Suppressor macrophage treated with lipopolysaccharide for 4 hours (primary cell): ENCODE data around the gene ERC2.
A peak's percentile ranks its signal among the peaks of the same experiment; 100 is the strongest.

ENCODE experiments used
- DNase-seq: peaks from one replicate; pipeline ENCODE4 v3.0.0-alpha.2; 2020

Gene ERC2

DNA sequence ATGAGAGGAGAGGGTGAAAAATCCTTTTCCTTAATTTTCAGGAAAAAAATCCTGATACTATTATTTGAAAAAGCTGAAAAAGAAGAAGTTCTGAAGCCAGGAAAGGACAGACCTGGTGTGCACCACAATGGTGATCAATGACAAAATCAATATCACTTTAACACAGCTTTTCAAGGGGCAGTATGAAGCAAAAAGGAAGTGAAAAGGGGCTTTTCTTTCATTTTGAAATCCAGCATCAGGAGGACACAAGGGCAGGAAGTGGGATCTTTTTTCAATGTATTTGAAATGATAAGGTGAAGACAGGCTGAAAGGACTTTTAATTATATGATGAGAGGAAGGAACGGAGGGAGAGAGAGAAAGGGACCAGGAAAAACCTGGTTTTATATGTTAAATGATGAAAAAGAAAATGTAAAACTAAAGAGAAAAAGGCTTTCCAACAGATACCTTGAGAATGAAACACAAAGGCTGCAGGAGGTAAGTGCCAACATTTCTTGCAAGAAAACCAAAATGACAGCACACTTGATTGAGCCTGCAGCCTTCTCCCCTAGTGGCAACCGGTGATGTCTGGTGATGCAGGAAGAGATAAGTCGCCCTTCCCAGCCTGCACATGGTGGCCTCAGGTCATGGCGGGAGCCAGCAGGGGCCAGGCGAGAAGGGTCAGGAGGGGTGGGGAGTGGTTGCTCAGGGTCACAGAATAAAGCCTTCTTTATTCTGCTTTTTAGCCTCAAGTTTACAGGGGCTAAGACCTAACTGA lies 744.4 kb downstream of the ERC2 start:
- no peak for DNase-seq

DNA sequence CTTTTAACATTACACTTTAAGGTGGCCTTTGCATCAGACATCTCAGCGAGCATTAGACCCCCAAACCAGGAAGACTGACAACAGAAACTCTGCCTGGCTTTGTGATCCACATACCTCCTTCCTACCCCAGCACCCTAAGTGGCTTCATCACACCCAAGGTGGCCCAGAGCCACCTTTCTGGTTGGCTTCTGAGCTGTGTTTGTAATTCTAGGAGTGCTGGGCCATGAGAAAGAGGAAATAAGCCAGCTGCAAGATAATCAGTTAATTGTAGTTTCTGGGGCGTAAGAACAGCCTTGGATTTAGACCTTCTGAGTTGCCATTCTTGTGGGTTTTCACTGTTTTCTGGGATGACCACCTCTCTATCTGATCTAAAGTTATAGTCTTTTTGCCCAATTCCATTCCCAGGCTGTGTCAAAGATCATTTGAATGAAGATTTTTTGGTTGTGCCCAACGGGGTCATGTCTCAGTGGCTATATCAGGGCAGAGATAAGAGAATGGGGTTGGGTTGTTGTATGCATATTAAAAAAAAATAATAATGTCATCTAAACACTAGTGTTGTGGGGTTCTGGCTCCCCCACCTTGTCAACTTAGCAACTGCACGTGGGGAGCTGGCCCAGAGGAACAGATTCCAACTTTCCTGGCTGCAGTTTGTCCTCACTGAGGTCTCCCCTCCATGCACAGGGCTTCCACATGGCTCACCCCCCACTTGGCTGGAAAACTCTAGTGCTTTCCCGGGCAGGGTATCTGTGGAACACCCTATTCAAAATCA lies 746.4 kb downstream of the ERC2 start:
- peak; percentile 44 for DNase-seq

DNA sequence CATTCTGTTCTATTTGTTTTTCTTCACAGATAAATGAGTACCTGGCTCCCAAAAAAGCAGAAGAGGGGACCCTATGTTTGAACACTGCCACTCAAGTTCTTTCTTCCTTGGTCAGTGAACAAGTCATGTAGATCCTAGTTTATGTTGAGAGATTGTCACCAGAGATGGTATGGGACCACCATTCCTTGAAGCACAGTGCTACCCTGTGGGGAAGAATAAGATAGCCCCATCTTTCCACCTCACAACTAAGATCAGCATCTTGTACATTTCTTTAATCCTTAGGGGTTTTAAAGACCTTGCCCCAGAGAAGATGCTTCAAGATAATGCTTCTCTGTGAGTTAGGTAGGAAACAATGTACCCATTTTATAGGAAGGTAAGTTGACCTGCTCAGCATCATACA lies 747.7 kb downstream of the ERC2 start:
- peak; percentile 18 for DNase-seq

DNA sequence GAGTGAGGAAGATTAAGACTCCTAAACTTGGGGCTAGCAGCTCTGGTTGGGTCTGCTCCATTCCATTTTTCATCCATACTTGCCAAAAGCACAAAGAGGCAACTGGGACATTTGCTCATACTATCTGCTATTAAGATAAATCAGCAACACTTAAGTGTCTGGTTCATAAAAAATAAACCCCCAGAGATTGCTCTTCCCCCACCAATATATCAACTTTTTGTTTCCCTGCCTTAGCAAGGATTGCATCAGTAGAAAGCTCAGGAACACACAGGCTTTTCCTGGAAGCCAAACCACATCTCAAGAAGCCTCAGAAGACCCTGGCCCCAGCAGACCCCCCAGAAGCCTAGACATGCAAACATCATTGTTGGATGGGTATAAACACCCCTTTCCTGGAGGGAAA lies 748.8 kb downstream of the ERC2 start:
- DNase-seq = no peak

DNA sequence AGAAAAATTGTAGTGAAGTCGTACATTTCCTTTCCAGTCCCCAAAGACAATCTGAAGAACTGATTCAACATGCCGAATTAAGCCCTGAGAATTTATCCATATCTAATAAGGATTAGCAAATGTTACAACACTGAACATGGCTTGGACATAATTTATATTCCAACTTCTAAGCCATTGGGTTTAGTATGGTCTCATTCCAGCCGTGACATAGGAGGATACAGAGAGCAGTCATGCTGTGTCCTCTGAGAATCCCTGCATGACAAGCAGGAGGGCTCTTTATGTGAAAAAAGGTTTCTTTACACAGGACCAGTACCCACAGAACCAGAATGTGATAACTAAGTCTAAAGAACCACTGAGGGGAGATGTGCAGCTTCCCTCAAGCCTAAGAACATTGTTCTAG lies 749.3 kb downstream of the ERC2 start:
- no peak for DNase-seq

DNA sequence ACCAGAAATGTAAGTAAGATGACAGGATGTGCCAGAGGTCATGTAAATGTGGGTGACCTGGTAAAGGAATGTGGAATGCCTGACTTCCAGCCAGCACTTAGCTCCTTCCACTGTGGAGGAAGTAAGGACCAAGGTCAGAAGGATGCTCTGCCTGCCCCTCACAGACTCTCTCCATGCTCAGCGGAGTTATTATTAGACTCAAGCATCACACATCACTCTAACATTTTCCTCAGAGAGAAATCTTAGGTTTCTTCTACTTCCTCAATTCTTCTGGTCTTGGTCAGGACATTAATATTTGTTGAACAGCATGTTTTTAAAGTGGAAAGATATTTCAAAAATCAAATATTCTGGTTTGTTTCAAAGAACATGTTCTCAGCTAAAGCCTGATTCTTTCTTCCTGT lies 749.7 kb downstream of the ERC2 start:
- no peak for DNase-seq

DNA sequence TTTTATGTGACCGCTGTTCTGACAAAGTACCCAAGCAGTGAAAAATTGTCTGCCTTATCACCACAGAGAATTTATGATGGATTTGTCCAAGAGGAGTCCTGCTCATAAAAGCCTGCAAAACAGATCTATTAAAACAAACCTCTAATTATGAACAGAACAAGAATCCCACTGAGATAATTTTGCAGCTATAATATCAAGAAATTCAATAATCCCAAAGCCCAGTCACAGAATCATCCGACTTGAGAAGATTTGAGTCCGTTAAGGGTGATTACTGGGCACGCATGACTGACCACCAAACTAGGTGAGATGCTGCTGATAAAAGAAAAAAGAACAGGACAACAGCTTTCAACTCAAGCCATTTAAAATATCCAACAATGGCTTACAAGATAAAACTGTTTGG lies 750.2 kb downstream of the ERC2 start:
- no peak for DNase-seq

DNA sequence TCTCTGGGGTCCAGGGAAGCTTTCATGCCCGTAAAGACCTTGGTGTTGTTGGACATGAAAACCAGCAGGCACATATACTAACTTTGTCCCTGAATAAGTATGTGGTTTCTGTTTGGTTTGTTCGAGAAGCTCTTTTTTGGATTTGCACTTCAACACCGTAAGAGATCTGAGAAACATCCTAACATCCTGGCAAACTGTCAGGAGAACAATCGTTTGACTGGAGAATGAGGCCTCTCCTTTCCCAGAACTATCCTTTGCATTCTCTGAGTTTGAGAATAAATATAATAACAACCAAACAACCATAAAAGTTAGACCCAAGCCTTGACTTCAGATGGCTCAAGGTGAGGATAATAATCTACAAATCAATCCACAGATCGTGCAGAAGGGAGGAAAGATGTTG lies 750.8 kb downstream of the ERC2 start:
- DNase-seq = no peak

DNA sequence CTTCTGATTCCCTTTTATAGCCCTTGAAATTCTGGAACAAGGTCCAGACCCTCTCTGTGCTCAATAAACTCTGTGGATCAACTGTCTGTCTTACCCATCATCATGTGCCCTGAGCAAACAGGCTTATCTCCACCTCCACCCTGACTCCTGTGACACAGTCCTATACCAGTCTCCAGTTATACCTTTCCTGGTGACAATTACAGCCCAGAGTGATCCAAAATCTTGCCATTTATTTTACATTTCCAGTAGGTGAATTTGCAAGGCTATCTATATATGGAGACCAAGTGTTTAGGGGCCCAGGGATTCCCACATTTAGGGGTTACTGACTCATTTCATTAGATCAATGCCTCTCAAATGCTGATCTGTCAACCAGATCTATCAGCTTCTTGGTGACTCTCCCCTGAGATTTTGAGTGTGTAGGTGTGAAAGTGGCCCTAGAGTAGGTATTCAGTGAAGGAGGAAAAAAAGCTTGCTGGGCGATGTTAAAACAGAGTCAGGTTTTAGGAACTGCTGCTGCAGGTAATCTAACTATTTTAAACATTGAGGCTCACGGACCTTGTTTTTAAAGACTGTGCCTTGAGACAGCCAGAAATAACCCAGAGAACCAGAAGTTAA lies 751.5 kb downstream of the ERC2 start:
- no peak for DNase-seq

DNA sequence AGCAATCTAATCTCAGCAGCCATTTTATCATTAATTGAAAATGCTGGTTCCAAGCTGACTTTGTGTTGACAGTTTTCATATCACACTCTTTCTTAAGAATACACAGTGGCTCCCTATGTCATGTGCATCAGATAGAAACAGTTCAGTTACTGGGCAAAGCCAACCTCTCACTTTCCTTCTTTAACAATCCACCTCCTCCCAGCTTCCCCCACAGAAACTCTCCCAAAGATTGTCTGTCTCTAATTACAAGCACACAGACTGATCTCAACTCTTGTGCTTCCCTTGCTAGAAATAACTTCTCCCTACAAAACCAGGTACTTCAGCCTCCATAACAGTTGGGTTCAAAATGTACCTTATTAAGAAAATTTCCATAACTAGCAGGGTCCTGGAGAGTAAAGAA lies 752.2 kb downstream of the ERC2 start:
- no peak for DNase-seq

DNA sequence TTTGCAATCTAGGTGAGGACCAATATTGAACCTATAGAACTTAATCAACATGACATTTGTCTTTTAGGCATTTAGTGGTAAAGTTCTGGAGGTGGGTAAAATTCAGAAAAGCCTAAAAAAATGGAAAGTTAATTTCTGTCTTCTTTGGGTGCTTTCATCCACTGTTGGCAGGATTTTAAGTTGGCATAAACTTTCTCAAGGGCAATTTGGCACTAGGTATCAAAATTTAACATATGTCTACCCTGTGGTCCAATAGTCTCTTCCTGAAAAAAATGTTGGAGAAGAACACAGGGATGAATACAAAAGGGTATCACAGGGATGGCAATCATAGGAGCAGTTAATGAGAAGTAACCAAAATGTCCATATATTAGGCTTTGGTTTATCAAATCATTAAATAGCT lies 754.2 kb downstream of the ERC2 start:
- DNase-seq = no peak

DNA sequence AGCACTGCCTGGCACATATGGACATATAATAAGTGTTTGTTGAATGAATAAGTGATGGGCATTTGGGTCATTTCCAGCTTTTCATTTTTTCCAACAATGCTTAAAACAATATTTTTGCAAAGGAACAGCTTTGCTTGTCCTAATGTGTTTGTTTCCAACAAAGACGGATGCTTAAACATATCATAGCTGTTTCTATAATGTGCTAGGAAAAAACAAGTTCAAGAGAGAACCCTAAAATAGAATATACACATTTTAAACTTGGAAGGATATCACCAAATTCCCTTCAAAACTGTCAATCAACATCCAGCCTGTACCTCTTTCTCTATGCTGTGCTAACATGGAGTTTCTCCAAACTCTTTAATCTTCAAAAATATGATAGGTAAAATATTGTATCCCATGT lies 756.6 kb downstream of the ERC2 start:
- DNase-seq = no peak

DNA sequence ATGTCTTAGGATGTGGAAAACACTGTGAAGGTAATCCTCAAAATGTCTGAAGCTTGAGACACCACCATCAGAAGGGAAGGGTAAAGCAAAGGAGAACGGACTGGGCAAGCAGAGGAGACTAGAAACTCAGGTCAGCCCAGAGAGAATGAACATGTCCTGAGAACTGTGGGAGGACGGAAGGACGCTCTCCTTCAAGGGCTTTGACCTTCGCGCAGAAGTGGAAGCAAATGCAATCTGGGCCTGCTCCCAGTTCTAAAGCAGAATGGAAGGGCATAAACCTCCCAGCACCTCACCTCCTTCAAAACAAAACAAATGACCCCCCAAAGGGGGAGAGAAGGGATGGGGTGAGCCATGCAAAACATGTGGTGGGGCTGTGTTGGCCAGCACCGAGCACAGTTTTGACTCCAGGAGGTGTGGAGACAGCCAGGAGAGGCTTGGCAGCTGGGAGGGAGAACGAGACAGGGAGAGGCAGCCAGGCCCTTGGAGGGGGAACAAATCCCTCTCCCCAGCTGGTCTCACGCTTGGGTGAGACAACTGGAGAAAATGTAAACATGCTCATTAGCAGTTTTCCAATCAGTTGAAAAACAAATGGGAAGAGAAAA lies 758.8 kb downstream of the ERC2 start:
- DNase-seq = no peak

DNA sequence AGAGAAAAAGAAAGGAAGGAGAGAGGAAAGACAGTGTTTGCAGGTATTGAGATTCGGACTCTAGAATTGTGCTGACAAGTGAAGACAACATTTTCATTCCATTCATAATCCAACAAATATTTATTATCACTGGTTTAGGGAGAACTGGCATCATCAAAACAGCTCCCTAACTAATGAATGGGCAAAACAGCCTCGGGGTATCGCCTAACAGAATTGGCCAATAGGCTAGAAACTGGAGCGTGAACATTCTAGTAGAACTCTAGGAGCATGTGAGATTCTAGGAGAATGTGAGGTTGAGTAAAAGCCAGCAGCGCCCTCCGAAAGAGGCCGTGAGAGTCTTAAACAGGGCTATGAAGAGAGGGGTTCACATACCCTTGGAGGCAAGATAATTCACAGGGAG lies 759.3 kb downstream of the ERC2 start:
- no peak for DNase-seq

DNA sequence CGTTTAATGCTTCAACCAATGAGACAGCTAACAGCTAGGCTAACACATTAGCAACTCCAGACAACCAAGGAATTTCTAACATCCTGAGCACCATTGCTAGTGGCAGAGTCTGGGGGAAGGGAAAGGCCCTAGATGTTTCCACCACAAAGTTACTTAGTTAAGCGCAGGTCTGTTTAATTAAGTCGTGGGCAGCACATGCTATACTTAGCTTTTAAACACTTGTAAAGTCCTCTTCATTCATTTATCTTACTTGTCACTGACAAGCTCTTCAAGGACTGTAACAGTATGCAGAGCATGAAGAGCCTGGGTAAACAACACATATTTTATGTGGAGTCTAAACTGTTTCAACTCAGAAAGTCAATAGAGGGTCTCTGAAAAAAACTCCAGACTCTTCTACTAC lies 760.0 kb downstream of the ERC2 start:
- DNase-seq = no peak

DNA sequence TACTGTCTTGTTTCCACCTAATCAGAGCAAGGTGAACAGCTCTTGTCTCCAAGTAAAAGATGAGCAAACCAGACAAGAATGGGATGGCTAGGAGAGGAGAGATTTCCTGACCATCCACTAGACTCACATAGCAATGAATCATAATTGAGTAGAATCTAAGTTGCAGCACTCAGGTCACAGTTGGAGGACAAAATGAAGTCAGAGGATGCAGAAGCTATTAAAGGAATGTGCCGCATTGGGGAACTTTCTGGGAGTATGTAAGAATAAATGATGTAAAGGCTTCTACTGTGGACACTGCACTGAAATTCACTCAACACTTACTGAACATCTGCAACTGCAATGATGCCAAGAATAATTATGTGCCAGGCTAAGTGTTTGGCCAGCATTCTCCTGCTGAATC lies 763.7 kb downstream of the ERC2 start:
- DNase-seq = no peak

DNA sequence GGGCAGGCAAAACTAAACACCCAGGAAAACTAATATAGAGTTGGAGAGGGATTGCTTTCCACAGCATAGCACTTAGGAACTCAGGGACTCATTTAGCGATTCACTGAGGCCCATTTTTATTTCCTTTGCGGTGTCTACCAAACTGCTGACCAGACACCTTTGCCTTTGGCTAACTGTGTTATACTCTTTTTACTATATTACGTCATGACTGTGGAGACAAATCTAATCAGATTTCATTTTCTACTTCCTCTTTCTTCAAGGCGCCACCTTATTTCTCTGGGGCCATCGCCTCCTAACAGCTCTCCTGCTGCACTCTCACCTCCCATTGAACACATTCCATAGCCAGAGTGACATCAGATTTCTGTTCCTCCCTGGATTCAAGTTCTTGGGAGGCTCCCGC lies 765.4 kb downstream of the ERC2 start:
- DNase-seq = no peak

DNA sequence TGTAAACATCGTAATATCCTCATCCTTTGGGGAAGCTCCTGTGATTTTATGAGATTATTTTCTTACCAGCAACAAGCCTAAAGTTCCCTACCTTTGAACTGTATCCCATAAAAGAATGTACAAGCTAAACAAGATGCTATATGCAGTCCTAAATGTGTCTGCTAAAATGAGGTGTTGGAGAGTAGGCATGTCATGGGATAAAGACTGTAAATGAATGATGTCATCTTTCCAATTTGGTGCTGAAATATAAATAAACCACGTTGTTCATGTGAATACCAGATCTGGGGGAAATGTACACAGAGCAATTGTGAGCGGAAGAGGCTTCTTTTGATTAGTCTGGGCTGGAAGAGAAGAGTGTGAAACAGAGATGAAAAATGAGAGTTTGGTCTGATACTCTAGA lies 766.3 kb downstream of the ERC2 start:
- DNase-seq = no peak

DNA sequence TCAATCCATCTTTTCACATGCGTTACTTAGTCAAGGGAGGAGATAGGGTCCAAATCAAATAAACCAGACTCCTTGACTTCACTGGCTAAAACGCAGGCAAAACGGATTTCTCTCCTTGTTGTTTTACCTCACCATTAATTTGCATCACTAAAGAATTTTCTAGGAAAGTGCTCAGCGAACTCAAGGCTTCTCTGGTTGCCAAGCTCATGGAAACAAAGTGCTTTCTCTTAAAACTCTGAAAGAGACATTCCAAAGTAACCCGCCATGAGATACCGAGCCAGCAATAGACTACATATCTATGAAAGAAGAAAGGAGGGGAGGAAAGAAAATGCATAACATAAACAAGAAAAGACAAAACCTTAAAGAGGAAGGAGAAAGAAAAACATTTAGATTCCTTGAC lies 769.4 kb downstream of the ERC2 start:
- DNase-seq = no peak

DNA sequence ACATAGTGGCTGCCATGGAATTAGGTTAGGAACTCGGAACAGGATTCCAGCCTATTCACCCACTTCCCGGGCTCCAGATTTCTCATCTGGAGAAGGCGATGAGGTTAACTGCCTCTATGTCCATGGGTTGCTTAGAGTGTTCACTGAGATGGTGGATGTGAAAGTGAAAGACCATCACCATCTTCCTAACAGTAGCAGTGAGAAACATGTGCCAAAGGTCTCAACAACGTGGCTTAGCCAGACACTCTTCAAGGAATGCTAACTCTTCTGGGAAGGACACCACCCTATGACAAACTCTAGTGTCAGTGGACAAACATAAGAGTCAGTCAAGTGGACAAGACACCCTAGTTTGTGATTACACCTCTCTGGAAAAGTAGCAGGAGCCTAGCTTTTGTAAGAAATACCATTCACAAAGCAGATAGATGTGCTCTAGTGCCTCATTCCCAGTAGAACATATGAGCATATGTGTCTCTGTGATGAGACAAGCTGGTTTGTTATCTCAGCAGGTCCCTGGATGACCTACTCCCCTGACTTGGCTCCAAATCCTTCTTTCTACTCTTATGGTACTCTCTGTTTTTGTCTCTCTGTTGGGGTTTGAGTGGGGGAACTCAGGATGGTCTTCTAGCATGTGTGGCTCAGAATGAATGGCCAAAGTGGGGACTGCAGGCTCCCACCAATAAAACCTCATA lies 770.9 kb downstream of the ERC2 start:
- no peak for DNase-seq

DNA sequence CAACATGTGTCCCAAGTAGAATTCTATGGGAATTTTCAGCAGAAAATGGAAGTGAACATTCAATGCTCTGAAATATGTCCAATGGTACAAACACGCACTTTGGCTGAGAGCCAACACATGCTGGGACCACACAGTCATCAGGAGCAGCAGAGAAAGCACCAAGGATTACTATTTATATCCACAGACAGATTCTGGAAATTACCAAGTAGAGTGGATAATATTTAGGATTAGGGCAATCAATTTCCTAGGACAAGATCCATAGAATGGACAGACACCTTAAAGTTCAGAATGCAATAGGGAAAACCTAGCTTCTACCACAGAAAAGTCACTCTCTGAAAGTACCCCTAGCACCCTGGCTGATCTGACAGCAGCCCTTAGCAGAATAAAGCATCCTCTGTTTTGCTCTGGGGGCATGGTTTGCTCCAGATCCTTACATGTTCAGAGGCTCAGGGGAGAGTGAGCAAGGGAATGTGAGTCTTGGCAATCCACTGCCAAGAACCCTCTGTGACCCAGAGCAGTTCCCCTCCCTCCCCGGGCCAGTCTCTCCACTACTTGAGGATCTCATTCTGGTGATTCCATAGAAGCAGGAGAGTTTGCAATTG lies 775.2 kb downstream of the ERC2 start:
- DNase-seq = no peak

DNA sequence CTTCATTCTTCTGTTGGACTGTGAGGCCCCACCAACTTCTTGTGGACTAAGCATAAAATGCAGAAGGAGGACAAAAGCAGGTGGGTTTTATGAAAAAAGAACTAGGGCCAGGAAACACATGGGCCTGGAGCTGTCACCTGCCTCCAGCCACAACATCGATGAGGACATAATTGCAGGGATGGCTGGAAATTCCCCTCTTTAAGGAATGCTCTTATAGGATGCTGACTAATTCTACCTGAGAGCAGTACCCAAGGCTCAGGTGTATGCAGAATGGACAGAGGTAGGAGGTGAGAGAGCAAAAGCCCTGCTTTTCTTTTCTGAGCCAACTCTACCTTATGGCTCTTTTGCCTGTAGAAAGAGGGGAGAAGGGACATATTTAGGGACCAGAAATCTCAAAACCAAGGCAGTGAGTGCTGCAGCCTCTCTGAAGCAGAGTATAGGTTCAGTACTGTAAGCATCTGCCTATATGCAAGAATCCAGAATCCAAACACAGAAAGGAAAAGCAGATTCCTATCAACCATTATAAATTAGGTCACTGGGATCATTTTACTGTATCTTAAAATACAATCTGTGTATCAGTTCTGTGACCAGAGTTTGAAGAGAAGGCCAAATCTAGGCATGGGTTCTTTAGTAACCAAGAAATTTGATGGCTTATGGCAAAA lies 775.8 kb downstream of the ERC2 start:
- no peak for DNase-seq
